Caco-2 (cell line): ENCODE data around the gene HNRNPH3. TPM values are rescaled to one million over a fixed set of nuclear protein-coding genes. Genes with fewer than 3 reads are reported as not detected.

Experiments
- BruUV-seq: library from RNA; stranded (reverse); fragments of 400-500 nt; replicated peaks from 2 replicates; lab custom pipeline; 2021; lab: Mats Ljungman, UMichigan
- CTCF ChIA-PET: fragments of 300-600 bp; sonication (Branson Sonifier 250); formaldehyde crosslinking; loops from one replicate; lab custom pipeline; 2022; ENCODE audit warnings: antibody characterized with exemption; lab: Charles Lee
- POLR2A ChIA-PET: fragments of 300-600 bp; sonication (Branson Sonifier 250); formaldehyde crosslinking; loops from one replicate; lab custom pipeline; 2022; ENCODE audit warnings: antibody characterized with exemption; lab: Charles Lee
- DNase-seq, 2 experiments: peaks; one replicate each; pipeline versions ENCODE4 v3.0.0 to v3.0.0-alpha.2; 2020 to 2022
- H3K27me3 ChIP-seq: replicated peaks from 2 replicates; pipeline ENCODE4 v1.6.0; 2011; ENCODE audit warnings: low read length; ENCODE audit not compliant: control insufficient read depth, insufficient read depth
- H3K36me3 ChIP-seq: 2 replicates; pipeline ENCODE4 v1.5.1; 2011; ENCODE audit warnings: low read length; ENCODE audit not compliant: control insufficient read depth, insufficient read depth
- H3K4me1 ChIP-seq: fragments of 250-450 bp; sonication (Bioruptor Pico); 2 replicates; pipeline ENCODE4 v1.5.1; 2020; ENCODE audit warnings: mild to moderate bottlenecking
- H3K4me3 ChIP-seq: 2 replicates; pipeline ENCODE4 v1.5.1; 2011; ENCODE audit warnings: low read depth, mild to moderate bottlenecking, control low read depth, low read length
- H3K9me3 ChIP-seq: fragments of 250-450 bp; sonication (Bioruptor Pico); 2 replicates; pipeline ENCODE4 v1.5.1; 2020; ENCODE audit warnings: mild to moderate bottlenecking, moderate library complexity
- H3K27ac Mint-ChIP-seq: one replicate; pipeline ENCODE4 v1.8.0; 2022; ENCODE audit warnings: mixed read lengths; ENCODE audit not compliant: unreplicated experiment
- H3K27me3 Mint-ChIP-seq: one replicate; pipeline ENCODE4 v1.8.0; 2022; ENCODE audit warnings: mixed read lengths; ENCODE audit not compliant: insufficient read depth, unreplicated experiment
- H3K36me3 Mint-ChIP-seq: one replicate; pipeline ENCODE4 v1.8.0; 2022; ENCODE audit warnings: mild to moderate bottlenecking, mixed read lengths; ENCODE audit not compliant: insufficient read depth, unreplicated experiment
- H3K4me1 Mint-ChIP-seq: one replicate; pipeline ENCODE4 v1.8.0; 2022; ENCODE audit warnings: low read depth, mixed read lengths; ENCODE audit not compliant: unreplicated experiment
- H3K4me3 Mint-ChIP-seq: one replicate; pipeline ENCODE4 v1.8.0; 2022; ENCODE audit warnings: mild to moderate bottlenecking, moderate library complexity, mixed read lengths; ENCODE audit not compliant: unreplicated experiment
- H3K9me3 Mint-ChIP-seq: one replicate; pipeline ENCODE4 v1.8.0; 2022; ENCODE audit warnings: mixed read lengths; ENCODE audit not compliant: unreplicated experiment
- CTCF ChIP-seq, 2 experiments: fragments of 200-600 bp in 1 of 2; IDR thresholded peaks; 1 replicate in 1 of 2; 2 replicates in 1 of 2; pipeline versions ENCODE4 v1.5.1 to v1.8.0; 2011 to 2022; ENCODE audit warnings: antibody characterized with exemption in 1 of 2, control low read depth in 1 of 2, inconsistent platforms in 1 of 2, low read depth in 1 of 2, low read length in 1 of 2, mild to moderate bottlenecking in 1 of 2, moderate library complexity in 1 of 2; ENCODE audit not compliant: insufficient read depth in 1 of 2, severe bottlenecking in 1 of 2, unreplicated experiment in 1 of 2
- intact Hi-C: fragments of 100-400 bp; cut with micrococcal nuclease; formaldehyde crosslinking; loops from one replicate; pipeline ENCODE4 v1.10.0; 2022; ENCODE audit not compliant: unreplicated experiment
- total RNA-seq: library from RNA; stranded (reverse); gene quantifications from 2 replicates; pipeline ENCODE4 v1.2.3, GENCODE V29; 2022

HNRNPH3 gene
- total RNA-seq, 1 experiment from 2014 or later: 262 TPM

- Histone ChIP-seq H3K9me3 (no peaks in the 10 kb centered on the region), H3K4me1 (peaks cover 14% of the 10 kb centered on the region), H3K27me3 (no peaks in the 10 kb centered on the region), H3K36me3 (no peaks in the 10 kb centered on the region), H3K4me3 (no peak overlapping the region)
- TF ChIP-seq CTCF (IDR thresholded peaks at IDR 0.05; ENCODE audit: insufficient read depth in 1 of 2, low read depth in 1 of 2, low read length in 1 of 2, severe bottlenecking in 1 of 2, unreplicated experiment in 1 of 2): no peak
- Mint-ChIP-seq H3K27me3 (no peaks in the 10 kb centered on the region), H3K36me3 (no peaks in the 10 kb centered on the region), H3K4me1 (peaks cover 15% of the 10 kb centered on the region), H3K27ac (no peak overlapping the region), H3K4me3 (no peak overlapping the region), H3K9me3 (no peaks in the 10 kb centered on the region)
- no TSS peak for BruUV-seq
- no peak for DNase-seq
- ChIA-PET POLR2A (no interaction called here), CTCF (interaction anchor here (0.6 to 2.2 kb wide), 6 partner anchors 32 to 446 kb away, joined by 3 to 56 read pairs (median 8); partner anchors contain the start of gene PBLD)
- intact Hi-C loops: loop anchor here (5.0 to 10.0 kb wide), 2 partner anchors 69 to 516 kb away; partner anchors contain the start of gene ATOH7
Measured at GRCh38 chr10:68301301-68301700, 30.6 kb upstream of the HNRNPH3 start.

GRCh38 chr10:68301790-68302502 is 29.9 kb upstream of the HNRNPH3 start:
- Mint-ChIP-seq H3K27me3 (no peaks in the 10 kb centered on the region), H3K36me3 (no peaks in the 10 kb centered on the region), H3K9me3 (no peaks in the 10 kb centered on the region), H3K4me3 (no peak overlapping the region), H3K27ac (no peak overlapping the region), H3K4me1 (peaks cover 21% of the 10 kb centered on the region)
- BruUV-seq: no TSS peak
- Histone ChIP-seq H3K36me3 (no peaks in the 10 kb centered on the region), H3K4me1 (peaks cover 20% of the 10 kb centered on the region), H3K9me3 (no peaks in the 10 kb centered on the region), H3K4me3 (no peak overlapping the region), H3K27me3 (no peaks in the 10 kb centered on the region)
- intact Hi-C loops: loop anchor here (1.0 to 10.0 kb wide), 7 partner anchors 29 to 517 kb away; partner anchors contain the start of gene ATOH7
- POLR2A ChIA-PET: interaction anchor here (0.6 kb wide), 1 partner anchor 30 kb away, joined by 3 read pairs; the partner anchor contains the start of gene HNRNPH3
- TF ChIP-seq CTCF (IDR thresholded peaks at IDR 0.05; ENCODE audit: insufficient read depth in 1 of 2, low read depth in 1 of 2, low read length in 1 of 2, severe bottlenecking in 1 of 2, unreplicated experiment in 1 of 2): peak; percentile 65 to 83
- DNase-seq: peak in 1 of 2 experiments; percentile 66
- CTCF ChIA-PET: interaction anchor here (1.0 to 2.2 kb wide), 6 partner anchors 10 to 447 kb away, joined by 3 to 56 read pairs (median 8); partner anchors contain the start of gene PBLD

GRCh38 chr10:68302503-68302823 is 29.4 kb upstream of the HNRNPH3 start:
- Histone ChIP-seq H3K4me1 (peaks cover 24% of the 10 kb centered on the region), H3K36me3 (no peaks in the 10 kb centered on the region), H3K4me3 (no peak overlapping the region), H3K9me3 (no peaks in the 10 kb centered on the region), H3K27me3 (no peaks in the 10 kb centered on the region)
- no peak overlapping the region for H3K4me3 Mint-ChIP-seq
- no peak for DNase-seq
- H3K9me3 Mint-ChIP-seq: no peaks in the 10 kb centered on the region
- intact Hi-C loops: loop anchor here (1.0 to 10.0 kb wide), 7 partner anchors 29 to 518 kb away; partner anchors contain the start of gene ATOH7
- no peak overlapping the region for H3K27ac Mint-ChIP-seq
- H3K4me1 Mint-ChIP-seq: peaks cover 23% of the 10 kb centered on the region
- no peaks in the 10 kb centered on the region for H3K27me3 Mint-ChIP-seq
- TF ChIP-seq CTCF (IDR thresholded peaks at IDR 0.05; ENCODE audit: insufficient read depth in 1 of 2, low read depth in 1 of 2, low read length in 1 of 2, severe bottlenecking in 1 of 2, unreplicated experiment in 1 of 2): no peak
- POLR2A ChIA-PET: interaction anchor here (0.6 kb wide), 1 partner anchor 29 kb away, joined by 3 read pairs; the partner anchor contains the start of gene HNRNPH3
- CTCF ChIA-PET: interaction anchor here (0.7 to 2.2 kb wide), 4 partner anchors 10 to 146 kb away, joined by 3 to 56 read pairs (median 8); no protein-coding TSS in a partner anchor
- no TSS peak for BruUV-seq
- H3K36me3 Mint-ChIP-seq: no peaks in the 10 kb centered on the region
